Measurements from ENCODE around the gene ZNF516. TPM values are rescaled to one million over a fixed set of nuclear protein-coding genes. Genes with fewer than 3 reads are reported as not detected.

ZNF516 gene
- total and polyA plus RNA-seq, 2 of the 13 experiments (the other 11 are each of a cell fraction or from before 2014, with no cell fraction given), result 16.6 to 18.7 TPM

- H4K20me1 ChIP-seq (ENCODE audit: insufficient read depth, low read length), result no peaks in the 10 kb centered on the region
- DNase-seq (ENCODE audit: low spot score) (no peak), FAIRE-seq (no peak), ATAC-seq (no peak)
- H3K4me1 ChIP-seq (ENCODE audit: insufficient read depth, low read length), result peaks cover 12% of the 10 kb centered on the region
- H3K36me3 ChIP-seq (replicated peaks in 1 of 2; ENCODE audit: control insufficient read depth in 1 of 2, insufficient read depth in 2 of 2, low read length in 2 of 2), result no peaks in the 10 kb centered on the region
- intact Hi-C loops (cut with micrococcal nuclease; ENCODE audit: unreplicated experiment), result no loop called here
- no peak overlapping the region for H3K27ac ChIP-seq (ENCODE audit: extremely low read length, insufficient read depth, low read length)
- no peak for TF ChIP-seq ZNF292 (CRISPR knock-in tag; IDR thresholded peaks at IDR 0.05; ENCODE audit: borderline replicate concordance, low read depth)
- no peak for TF ChIP-seq BRCA1 (CRISPR knock-in tag; IDR thresholded peaks at IDR 0.05)
- no peak for TF ChIP-seq KAT8 (CRISPR knock-in tag; IDR thresholded peaks at IDR 0.05)
- TF ChIP-seq EEA1 (CRISPR knock-in tag; IDR thresholded peaks at IDR 0.05; ENCODE audit: borderline replicate concordance), result no peak
- TF ChIP-seq KDM1A (CRISPR knock-in tag; IDR thresholded peaks at IDR 0.05), result no peak
- 0 out of 2 replicates have a peak, but pooled peaks have one; percentile 17 for TF ChIP-seq RNF2 (conservative IDR thresholded peaks at IDR 0.05; ENCODE audit: low read depth)
- no peak for TF ChIP-seq ZNF772 (CRISPR knock-in tag; IDR thresholded peaks at IDR 0.05)
- TF ChIP-seq CBX2 (IDR thresholded peaks at IDR 0.05; ENCODE audit: low read depth, low read length), result peak; percentile 94; the same call in 1 of the 2 replicates
- TF ChIP-seq CBX2 (CRISPR knock-in tag; IDR thresholded peaks at IDR 0.05; ENCODE audit: low read depth), result 0 out of 2 replicates have a peak, but pooled peaks have one; percentile 44
- no peak for TF ChIP-seq ARID5B (CRISPR knock-in tag; IDR thresholded peaks at IDR 0.05)
- no peak for TF ChIP-seq CBX1 (IDR thresholded peaks at IDR 0.05; ENCODE audit: low read depth)
- BruUV-seq (replicated peaks), result no TSS peak
- H2AFZ ChIP-seq (ENCODE audit: low read length), result no peak overlapping the region
- no peak overlapping the region for H3K9ac ChIP-seq (ENCODE audit: insufficient read depth, low read depth, low read length)
- CTCF ChIA-PET (ENCODE audit: low intra/inter-chr PET ratio, low total read pairs), result no interaction called here
- in situ Hi-C loops (cut with HindIII; ENCODE audit: extremely low pct_ligation_motif_present, low pct_unique_long_range_greater_than_20kb), result no loop called here
- no peaks in the 10 kb centered on the region for H3K79me2 ChIP-seq (ENCODE audit: insufficient read depth, low read length)
- H3K4me2 ChIP-seq (ENCODE audit: low read depth, low read length), result peak overlapping the region; percentile 63
- POLR2A ChIA-PET, result no interaction called here
- H3K27me3 ChIP-seq (ENCODE audit: control insufficient read depth in 1 of 2, insufficient read depth in 2 of 2, low read length in 2 of 2), result peaks cover 3 to 48% of the 10 kb centered on the region in 2 experiments
- no peaks in the 10 kb centered on the region for H3K9me3 ChIP-seq (ENCODE audit: low read length)
- H3K4me3 ChIP-seq (replicated peaks in 1 of 3; ENCODE audit: insufficient read depth in 1 of 3, low read depth in 2 of 3, low read length in 3 of 3), result peak overlapping the region in 1 of 3 experiments; percentile 39; a peak in 1 of 6 replicates
- WGBS (ENCODE audit: low lambda C conversion rate), result 21% methylated on average over 18 of the region's 18 CpGs
Observed at GRCh38 chr18:76518860-76519538, 24.0 kb upstream of the ZNF516 start.
